NK-92 (cell line): Measurements from ENCODE around the gene GSC.
"Not testable (repeated sequence)": the region's sequence is repeated elsewhere in the genome, so short reads cannot be mapped to it uniquely, and the experiment has no call there.

Source experiments
- DNase-seq: peaks from one replicate; lab custom pipeline; 2025; ENCODE audit not compliant: unreplicated experiment; lab: John Stamatoyannopoulos, UW

The GSC gene

GRCh38 chr14:94747739-94748138 is 22.2 kb downstream of the GSC start:
- no peak for DNase-seq

DNA sequence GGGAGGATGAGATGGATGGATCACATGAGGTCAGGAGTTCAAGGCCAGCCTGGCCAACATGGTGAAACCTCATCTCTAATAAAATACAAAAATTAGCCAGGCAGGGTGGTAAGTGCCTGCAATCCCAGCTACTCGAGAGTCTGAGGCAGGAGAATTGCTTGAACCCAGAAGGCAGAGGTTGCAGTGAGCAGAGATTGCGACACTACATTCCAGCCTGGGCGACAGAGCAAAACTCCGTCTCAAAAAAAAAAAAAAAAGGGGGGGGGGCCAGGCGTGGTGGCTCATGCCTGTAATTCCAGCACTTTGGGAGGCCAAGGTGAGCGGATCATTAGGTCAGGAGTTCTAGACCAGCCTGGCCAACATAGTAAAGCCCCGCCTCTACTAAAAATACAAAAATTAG is 22.8 kb downstream of the GSC start:
- not testable (repeated sequence) for DNase-seq

DNA sequence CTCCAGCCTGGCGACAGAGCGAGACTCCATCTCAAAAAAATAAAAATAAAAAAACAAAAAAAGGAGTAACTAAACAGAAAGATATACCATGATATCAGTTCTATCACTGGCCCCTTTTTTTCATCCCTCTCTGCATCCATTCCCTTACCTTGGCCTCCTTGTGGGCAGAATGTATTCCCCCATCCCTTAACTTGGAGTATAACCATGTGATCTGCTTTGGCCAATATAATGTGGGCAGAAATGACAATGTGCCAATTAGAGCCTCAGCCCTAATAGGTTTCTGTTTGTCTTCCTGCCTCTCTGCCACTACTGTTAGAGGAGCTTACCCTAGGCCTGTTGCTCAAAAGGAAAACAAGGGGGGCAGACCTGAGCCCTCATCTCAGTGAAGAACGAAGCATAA is 23.8 kb downstream of the GSC start:
- no peak for DNase-seq

GRCh38 chr14:94738751-94739150 is 31.2 kb downstream of the GSC start:
- no peak for DNase-seq

- DNase-seq, result no peak
Measured at GRCh38 chr14:94738097-94738496, 31.8 kb downstream of the GSC start.

DNA sequence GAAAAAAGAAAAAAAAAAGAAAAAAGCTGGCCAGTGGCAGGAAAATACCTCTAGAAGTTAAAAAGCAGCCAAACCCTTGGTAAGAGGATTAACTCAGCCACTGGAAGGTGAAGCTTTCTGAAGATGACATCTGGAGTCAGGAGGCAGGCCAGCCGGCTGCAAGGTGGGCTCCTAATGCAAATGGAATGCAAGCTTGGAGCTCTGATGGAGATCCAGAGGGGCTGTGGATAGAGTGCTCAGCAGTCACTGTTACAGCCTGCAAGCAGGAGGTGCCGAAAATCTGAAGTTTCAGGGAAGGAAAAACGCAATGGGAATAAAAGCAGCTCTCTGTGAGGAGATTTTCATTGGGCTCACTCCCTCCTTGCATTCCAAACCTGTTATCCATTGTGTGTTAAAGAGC is 41.0 kb downstream of the GSC start:
- no peak for DNase-seq

DNA sequence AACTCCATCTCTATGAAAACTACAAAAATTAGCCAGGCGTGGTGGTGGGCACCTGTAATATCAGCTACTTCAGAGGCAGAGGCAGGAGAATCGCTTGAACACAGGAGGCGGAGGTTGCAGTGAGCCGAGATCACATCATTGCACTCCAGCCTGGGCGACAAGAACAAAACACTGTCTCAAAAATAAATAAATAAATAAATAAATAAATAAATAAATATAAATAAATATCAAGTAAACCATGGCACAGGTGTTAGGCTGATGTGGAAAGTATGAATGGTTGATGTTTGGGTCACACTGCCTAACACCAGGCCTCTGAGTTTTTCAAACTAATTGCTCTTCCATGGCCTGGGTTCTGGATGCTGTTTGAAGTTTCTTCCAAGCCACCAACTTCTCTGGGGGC is 41.5 kb downstream of the GSC start:
- not testable (repeated sequence) for DNase-seq

DNA sequence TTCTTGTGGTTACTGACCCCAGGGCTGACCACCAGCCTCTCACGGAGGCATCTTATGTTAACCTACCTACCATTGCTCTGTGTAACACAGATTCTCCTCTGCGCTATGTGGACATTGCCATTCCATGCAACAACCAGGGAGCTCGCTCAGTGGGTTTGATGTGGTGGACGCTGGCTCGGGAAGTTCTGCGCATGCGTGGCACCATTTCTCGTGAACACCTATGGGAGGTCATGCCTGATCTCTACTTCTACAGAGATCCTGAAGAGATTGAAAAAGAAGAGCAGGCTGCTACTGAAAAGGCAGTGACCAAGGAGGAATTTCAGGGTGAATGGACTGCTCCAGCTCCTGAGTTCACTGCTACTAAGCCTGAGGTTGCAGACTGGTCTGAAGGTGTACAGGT is 43.3 kb downstream of the GSC start:
- DNase-seq, result not testable (repeated sequence)

- no peak for DNase-seq
Measured at GRCh38 chr14:94724993-94725392, 44.9 kb downstream of the GSC start.

GRCh38 chr14:94722397-94722796 is 47.5 kb downstream of the GSC start:
- no peak for DNase-seq
